HG02852 (cell line): ENCODE data around the gene AGRN.
A peak's percentile ranks its signal among the peaks of the same experiment; 100 is the strongest.
"Not testable (repeated sequence)": the region's sequence is repeated elsewhere in the genome, so short reads cannot be mapped to it uniquely, and the experiment has no call there.

ENCODE experiments used
- ATAC-seq: cut with Tn5 transposase; IDR thresholded peaks from one replicate; pipeline ENCODE4 v1.9.1; 2021; ENCODE audit warnings: mild to moderate bottlenecking, moderate library complexity; ENCODE audit not compliant: unreplicated experiment

The AGRN gene

DNA sequence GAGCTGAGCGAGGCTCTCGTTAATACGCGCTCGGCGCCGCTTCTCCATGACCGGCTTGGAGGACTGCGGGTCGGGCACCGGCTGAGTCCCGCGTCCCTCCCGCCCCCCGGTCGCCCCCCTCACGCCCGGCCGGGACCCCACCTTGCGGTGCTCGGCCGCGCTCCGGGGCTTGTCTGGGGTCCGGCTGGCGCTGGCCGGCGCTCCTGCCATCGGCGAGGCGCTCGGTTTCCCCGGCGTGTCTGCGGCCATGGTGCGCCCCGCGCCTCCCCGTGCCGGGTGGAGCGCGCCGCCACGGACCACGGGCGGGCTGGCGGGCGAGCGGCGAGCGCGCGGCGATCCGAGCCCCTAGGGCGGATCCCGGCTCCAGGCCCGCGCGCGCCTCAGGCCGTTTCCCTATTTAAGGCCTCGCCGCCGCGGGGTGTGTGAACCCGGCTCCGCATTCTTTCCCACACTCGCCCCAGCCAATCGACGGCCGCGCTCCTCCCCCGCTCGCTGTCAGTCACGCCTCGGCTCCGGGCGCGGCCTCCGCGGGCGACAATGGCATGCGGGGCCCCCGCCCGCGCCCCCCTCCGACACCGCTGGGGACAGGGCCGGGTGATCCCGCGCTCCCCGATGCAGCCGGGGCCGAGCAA, 20.1 kb upstream of the AGRN start, which contains the start of gene HES4:
Gene HES4 (minus strand): TSS at position 373 of the 632 bp plus-strand sequence. CDS start 124 bp downstream, at position 249.
- ATAC-seq, result no peak

GRCh38 chr1:1000357-1001056, 19.4 kb upstream of the AGRN start:
- no peak for ATAC-seq

- no peak for ATAC-seq
Measured at GRCh38 chr1:1001057-1001783, 18.7 kb upstream of the AGRN start.

DNA sequence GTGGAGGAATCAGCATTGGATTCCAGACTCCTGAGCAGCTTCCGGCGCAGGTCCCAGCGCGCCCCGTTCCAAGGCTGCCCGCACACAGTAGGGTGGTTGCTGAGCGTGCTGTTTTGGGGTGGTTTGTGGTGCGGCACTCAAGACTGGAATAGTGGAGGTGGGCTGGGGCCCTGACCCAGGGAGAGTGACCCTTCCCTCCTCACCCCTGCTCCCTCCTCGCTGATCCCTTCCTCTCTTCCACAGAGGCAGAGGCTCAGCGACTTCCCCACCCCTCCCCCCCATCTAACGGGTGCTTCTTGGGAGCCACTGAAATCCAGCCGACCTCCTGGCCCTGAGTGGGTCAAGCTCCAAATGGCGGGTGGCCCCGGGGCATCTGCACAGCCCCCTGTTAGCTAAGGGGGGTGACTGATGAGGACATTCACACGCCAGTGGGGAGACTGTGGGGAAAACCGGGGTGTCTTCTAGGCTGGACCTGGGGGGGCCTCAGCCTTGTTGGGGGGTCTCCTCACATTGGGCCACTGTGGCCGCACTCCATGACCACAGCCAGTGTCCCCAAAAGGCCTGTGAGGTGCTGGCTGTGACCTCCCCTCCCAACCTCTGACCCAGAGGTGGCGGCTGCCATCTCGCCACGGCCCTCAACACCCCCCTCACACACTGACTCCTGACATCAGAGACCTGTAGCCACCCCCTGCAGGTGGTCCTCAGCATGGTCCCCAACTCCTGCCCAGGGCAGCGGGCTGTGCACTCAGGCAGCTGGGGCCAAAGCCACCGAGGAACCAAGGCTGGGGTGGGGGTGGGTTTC, 16.1 kb upstream of the AGRN start:
- ATAC-seq, result no peak

- no peak for ATAC-seq
Measured at GRCh38 chr1:1004420-1004779, 15.5 kb upstream of the AGRN start.

DNA sequence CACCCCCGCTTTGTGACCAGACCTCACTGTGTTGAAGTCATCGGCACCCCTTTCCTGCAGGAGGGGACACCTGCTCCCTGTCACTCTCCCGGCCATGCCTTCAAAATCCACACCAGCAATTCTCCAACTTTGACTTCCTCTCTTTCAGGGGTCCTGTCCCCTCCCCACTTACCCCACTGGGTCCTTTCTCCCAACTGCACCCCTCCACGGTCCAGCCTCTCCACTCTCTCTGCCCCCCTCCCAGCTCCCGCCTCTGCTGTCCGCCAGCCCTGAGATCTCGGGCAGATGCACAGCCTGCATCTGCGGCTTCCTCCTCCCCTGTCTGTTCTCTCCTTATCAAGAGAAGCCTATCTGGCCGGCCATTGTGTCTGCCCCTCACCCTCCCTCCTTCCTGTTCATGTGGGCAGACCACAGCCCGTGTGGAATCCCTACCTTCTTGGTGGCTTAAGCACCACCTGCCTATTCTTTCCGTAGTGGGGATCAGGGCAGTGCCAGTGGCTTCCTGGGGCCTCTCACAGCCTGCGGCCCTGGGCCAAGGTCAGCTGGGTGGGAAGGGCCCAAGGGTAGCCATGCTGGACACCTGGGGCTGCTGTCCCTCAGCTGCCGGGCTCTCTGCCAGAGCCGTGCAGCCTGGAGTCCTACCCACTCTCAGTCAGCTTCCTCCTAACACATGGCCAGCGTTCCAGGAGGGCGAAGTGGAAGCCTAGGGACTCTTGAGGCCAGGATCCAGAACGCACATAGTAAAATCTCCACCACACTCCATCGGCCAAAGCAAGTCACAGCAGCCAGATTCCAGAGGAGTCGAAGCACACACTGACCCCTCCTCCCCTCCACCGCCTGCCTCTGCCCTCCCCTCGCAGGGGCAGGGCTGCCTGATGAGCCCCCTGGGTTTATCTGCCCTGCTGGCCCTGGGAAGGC, 14.9 kb upstream of the AGRN start:
- no peak for ATAC-seq

- no peak for ATAC-seq
Measured at GRCh38 chr1:1005774-1006304, 14.1 kb upstream of the AGRN start.

DNA sequence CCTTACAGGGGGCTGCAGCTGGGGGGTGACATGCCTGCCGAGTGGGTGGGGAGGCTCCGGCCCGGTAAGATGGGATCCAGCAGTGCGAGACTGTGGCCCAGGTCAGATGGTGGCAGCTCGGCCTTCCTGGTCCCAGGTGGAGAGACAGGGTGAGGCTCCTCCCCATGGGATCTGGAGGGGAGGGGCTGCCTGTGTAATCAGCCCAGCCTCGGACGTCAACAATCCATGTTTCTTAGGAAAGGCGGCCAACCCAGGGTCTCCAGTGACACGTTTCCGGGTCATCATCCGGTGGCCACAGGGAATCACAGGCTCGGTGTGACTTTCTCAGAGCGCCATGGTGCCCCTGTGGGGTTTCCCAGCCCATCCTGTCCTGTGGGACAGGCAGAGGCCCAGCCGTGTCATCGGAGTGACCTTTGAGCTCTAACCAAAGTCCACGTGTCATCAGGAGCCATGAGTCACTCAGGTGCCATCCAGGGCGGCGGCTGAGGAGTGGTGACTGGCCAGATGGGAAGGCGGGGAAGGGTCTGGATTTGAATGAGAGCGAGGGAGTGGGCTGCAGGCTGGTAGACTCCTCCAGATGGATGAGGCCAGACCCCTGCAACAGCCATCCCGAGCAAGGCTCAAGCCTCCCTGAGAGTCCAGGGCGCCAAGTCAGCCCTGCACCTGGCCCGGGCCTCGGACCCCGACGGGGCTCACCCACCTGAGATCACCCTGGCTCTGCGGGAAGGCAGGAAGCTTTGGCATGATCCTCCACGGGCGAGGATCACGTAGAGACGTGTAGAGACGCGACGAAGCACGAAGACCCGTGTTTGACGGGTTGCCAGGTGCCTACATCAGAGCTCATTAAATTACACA, 13.4 kb upstream of the AGRN start:
- no peak for ATAC-seq

DNA sequence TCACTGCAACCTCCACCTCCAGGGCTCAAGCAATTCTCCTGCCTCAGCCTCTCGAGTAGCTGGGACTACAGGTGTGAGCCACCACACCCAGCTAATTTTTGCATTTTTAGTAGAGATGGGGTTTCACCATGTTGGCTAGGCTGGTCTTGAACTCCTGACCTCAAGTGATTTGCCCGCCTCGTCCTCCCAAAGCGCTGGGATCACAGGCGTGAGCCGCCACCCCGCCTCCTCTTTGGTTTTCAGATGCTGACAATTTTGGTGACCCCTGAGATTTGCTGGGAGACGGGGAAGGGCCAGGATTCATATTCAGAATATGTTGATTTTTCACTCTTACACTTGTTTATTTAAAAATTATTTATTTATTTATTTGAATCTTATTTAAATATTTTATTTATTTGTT, 9.8 kb upstream of the AGRN start:
- not testable (repeated sequence) for ATAC-seq

- no peak for ATAC-seq
Measured at GRCh38 chr1:1011396-1011949, 8.4 kb upstream of the AGRN start.

GRCh38 chr1:1012736-1013104, 7.2 kb upstream of the AGRN start:
- ATAC-seq, result not testable (repeated sequence)

DNA sequence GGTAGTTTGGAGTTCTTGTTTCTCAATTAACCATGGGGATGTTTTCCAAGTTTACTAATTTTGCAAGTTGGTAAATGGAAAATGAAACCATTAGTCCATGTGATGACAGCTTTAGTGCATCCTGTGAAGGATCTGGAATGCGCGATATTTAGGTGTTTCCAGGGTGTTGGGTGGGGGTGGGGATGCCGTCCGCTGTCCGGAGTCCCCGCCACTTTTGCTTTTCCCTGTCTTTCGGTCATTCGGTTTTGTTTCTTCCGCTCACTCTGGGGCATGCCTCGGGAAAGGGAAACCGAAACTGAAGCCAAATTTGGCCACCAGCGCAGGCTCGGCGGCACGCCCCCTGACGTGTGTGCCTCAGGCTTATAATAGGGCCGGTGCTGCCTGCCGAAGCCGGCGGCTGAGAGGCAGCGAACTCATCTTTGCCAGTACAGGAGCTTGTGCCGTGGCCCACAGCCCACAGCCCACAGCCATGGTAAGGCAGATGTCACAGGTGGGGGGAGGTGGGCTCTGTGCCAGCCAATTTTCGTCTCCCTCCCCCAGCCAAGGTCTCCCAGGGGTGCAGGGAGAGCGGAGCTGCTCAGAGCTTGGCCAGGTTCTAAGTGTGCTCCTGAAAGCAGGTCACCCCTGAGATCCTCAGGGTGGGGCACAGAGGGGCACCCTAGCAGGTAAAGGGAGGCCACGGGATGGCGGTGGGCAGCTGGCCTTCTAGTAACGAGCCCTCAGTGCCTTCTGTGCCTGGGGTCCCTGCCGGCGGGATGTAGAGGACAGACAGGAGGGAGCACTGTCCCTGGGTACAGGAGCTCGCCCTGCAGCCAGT, 6.6 kb upstream of the AGRN start, which contains the start of gene ISG15:
Gene ISG15 (plus strand): TSS at position 393 of the 817 bp plus-strand sequence. CDS start 77 bp downstream, at position 470.
- ATAC-seq, result peak; percentile 76

- ATAC-seq, result no peak
Measured at GRCh38 chr1:1013922-1014648, 5.8 kb upstream of the AGRN start.

DNA sequence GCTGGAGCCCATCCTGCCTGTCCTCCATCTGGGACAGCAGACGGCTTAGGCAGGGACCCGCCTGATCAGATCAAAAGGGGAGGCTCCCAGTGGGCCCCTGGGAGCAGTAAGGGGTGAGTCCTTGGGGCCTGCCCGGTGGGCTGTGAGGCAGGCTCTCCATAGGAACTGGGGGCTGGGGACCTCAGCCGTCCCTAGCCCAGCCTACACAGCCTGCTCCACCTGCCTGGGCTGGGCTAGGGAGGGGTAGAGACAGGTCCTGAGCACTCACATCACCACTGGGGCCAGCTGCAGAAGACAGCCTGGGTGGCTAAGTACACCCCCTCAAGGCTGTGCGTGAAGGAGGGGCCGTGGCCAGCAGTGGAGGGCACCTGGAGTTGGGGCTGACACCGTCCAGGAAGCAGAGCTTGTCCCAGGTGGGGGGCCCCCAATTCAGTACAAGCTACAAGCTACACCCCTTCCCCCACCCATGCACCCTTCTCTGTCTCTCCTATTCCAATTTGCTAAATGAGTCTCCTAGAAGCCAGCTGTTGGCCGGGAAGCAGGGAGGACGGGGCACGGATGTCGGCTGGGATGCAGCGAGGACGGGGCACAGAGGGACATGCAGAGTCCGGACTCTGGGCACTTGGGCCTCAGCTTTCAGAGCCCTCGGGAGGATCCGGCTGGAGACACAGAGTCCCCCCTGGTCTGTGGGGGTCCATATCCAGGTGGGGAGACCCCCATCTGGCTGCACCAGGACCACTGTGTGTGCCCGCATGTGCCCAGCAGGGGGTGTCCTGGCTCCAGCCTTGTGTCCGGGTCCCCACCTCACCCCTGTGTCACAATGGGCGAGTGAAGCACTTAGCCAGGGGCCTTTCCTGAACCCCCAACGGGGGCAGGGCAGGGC, 4.9 kb upstream of the AGRN start:
- ATAC-seq, result no peak

DNA sequence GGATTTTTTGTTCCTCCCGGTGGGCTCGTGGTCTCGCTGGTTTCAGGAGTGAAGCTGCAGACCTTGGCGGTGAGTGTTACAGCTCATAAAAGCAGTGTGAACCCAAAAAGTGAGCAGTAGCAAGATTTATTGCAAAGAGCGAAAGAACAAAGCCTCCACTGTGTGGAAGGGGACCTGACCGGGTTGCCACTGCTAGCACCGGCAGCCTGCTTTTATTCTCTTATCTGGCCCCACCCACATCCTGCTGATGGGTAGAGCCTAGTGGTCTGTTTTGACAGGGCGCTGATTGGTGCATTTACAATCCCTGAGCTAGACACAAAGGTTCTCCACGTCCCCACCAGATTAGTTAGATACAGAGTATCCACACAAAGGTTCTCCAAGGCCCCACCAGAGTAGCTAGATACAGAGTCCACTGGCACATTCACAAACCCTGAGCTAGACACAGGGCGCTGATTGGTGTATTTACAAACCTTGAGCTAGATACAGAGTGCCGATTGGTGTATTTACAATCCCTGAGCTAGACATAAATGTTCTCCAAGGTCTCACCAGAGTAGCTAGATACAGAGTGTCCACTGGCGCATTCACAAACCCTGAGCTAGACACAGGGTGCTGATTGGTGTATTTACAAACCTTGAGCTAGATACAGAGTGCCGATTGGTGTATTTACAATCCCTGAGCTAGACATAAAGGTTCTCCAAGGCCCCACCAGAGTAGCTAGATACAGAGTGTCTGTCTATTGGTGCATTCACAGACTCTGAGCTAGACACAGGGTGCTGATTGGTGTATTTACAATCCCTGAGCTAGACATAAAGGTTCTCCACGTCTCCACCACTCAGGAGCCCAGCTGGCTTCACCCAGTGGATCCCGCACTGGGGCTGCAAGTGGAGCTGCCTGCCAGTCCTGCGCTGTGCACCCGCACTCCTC, 2.3 kb upstream of the AGRN start:
- not testable (repeated sequence) for ATAC-seq
